GM19468 (cell line): Measurements from ENCODE around the gene HOXA10.

ENCODE experiments used
- ATAC-seq: cut with Tn5 transposase; IDR thresholded peaks from one replicate; pipeline ENCODE4 v1.9.1; 2021; ENCODE audit warnings: mild to moderate bottlenecking, moderate library complexity, moderate number of reproducible peaks; ENCODE audit not compliant: unreplicated experiment; ENCODE audit errors: extremely low read depth

HOXA10 gene

DNA sequence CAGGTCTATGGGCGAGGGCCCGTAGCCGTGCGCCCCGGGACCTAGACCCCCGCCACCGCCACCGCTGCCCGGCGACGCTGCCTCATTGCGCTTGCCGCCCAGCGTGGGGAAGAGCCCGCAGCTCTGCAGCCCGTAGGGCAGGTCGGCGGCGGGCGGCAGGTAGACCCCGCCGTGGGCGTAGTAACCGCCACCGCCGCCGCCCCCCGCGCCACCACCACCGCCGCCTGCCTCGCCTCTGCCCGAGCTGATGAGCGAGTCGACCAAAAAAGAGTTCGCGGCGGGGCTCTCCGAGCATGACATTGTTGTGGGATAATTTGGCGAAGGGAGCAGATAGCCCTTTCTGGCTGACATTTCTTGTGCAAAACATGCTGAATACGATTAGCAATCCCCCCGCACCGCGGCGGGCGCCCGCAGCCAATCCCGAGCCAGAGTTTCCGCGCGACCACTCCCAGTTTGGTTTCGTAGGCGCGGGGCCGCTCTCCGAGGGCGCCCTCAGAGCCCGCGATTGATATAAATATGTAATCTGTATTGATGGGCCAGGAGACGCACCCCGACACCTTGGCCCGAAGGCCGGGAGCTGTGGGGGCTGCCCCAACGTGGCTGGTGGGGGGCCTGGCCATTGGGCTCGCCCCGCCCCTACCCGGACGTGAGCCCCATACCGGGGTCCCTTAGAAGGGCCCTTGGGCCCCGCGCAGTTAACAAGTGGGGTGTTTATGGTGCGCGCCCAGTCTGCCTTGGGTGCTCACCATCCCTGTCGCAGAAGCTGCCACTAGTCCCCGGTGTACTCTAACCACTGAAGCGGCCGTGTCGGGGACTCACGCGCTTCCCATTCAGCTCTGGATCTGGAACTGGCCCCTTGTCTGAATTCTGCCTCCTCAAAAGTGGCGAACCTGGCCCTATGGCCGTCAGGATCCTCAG is at the start of gene HOXA10:
TSS of gene HOXA10 (minus strand) at position 365 of the 918 bp plus-strand sequence. CDS start at position 351, 14 bp downstream.
- no peak for ATAC-seq

DNA sequence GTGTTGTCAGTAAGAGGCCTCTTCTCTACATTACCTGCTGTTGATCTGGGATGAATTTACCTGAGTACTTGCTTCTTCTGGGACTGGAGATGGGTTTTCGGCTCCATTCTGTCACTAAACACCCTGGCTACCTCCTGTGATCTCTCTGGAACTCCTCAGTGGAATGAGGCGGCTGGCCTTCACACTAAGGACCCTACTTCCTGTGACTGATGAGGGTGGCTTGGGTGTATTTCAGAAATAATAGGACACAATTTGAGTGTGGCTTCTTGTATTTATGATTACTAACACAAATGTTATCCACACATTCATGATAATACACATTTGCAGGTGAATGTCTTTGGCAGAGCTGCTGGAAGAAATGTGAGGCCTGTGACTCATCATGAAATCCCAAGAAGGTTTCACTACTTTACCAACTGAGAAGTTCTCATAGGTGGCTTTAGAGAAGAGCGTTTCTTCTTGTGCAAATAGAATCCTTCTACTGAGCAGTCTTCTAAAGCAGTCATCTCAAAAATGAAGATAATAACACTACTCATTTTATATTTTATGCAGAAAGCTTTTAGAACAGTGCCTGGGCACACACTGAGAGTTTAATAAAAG is 47.2 kb upstream of the HOXA10 start:
- no peak for ATAC-seq

DNA sequence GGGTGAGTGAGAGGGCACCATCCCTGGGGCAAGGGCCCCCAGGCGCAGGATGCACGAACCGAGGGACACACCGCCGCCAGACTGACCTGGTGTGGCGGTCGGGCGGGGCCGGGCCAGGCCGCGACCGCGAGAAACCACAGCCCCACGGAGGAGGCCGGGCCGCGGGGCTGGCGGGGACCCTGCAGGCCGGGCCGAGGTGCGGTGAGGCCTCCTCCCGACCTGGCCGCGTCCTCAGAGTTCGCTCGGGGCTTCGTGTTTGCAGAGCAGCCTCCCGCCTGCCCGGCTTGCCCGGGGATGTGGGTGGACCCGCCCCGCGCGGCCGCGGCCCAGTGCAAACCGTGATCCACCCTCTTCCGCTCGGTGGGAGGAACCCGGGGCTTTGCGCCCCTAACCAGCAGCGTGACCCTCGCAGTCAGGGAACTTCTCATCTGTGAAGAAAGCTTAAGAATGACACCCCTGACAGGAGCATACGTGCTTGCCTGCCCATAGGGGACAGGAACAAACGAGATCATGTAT is 46.4 kb upstream of the HOXA10 start:
- no peak for ATAC-seq

DNA sequence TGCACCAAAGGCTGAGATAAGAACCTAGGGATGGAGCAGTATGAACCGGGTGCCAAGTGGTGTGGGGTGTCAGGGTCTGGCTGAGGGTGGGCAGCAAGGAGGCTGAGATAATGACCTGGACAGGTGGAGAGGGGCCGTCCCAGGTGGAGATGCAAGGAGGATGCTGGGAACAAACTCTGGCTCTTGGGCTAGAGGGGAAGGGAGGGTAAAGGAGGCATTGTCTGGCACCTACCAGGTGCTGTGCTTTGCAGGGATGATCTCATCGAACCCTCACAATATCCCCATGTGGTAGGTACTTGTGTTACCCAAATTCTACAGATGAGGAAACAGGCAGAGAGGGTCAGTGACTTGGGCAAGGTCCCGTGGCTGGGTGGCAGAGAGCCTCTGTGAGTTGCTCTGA is 45.7 kb upstream of the HOXA10 start:
- ATAC-seq: no peak

DNA sequence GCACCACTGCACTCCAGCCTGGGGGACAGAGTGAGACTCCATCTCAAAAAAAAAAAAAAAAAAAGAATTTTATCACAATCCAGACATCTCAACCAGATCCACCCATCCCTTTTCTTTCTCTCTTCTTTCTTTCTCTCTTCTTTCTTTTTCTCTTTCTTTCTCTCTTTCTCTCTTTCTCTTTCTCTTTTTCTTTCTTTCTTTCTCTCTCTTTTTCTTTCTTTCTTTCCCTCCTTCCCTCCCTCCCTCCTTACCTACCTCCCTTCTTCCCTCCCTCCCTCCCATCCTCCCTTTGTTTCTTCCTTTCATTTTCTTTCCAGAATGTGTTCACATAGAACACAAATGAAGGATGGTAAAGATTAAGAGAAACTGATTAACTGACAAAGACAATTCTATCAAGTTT is 43.8 kb upstream of the HOXA10 start:
- no peak for ATAC-seq

DNA sequence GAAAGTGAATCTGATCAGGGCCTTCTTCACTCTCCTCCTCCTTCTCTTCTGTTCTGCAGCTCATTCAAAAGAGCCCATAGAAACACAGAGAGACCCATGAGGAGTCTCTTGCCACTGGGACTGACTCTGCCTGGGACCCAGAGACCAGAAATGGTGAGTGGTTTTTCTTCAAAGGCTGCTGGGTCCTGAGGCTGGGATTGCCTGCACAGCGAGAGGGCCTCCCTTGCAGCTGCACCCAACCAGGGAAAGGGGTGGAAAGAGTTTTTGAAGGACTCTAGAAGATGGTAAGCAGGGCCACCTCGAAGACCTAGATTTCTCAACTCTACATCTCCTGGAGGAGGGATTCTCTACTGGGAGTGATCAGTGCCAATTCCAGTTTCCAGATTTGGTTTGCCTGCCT is 41.2 kb upstream of the HOXA10 start:
- no peak for ATAC-seq

DNA sequence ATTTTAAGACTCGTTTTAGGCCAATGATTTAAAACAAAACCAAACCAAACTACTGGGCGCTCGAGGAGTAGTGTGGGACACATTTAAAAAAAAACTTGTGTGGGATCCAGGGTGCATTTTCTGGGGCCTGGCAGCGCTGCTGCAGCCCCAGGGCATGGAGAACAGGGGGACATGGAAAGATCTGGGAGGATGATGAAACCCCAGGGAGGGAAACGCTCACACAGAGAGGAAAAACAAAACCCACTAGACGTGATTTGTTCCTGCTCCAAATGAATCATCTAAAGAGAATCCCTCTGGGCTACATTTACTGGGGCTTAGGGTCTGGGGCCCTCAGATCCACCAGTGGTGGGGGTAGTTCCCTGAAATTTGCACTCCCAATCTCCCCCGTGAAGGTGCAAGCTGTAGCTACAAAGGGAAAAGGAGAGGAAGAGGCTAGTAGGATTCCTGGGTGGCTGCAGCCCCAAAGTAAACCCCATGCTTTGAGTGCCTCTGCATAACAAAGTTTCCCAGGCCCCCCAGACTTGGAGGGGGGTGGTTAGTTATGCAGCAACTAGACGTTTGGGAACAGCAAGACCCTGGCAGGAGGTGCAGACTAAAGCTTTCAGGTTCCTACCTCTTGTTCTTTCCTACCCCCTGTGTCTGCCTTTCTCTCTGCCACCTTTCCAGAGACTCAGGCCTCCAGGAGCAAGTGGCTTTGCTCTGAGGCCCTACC is 40.3 kb upstream of the HOXA10 start:
- no peak for ATAC-seq

DNA sequence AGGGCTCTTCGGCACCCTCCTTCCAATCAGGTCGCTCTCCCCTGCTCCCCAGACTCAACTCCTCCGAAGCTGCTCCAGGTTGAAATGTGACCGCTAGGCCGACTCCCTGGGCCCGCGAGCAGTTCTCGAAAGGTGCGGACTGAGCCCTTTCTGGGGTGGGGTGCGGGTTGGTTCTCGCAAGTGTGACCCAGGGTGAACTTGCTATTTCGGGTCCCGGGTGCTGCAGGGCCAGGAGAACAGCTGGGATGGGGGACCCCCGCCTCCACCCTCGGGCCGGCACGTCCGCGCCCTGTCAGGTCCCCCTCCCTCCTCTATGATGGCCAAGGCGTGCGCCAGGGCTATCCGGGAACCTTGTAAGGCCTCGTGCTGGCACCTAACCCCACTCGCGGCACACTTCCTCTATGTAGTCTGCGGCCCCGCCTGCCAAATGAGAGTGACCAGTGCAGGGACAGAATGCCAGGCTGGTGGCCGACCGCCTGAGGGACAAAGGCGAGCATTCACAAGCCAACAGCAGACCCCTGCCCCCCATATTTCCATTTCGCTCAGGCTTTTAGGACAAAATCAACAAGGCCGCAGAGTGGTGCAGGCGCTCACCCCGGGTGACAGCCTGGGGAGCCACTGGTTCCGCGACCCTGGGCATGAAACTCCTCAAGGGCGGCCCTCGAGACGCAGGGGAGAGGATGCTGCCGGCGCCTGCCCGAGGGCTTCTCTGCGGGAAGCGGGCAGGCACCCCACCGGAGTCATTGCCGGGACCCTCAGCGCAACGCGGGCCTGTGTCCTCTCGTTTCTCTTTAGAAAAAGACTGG is 39.5 kb upstream of the HOXA10 start:
- ATAC-seq: no peak

DNA sequence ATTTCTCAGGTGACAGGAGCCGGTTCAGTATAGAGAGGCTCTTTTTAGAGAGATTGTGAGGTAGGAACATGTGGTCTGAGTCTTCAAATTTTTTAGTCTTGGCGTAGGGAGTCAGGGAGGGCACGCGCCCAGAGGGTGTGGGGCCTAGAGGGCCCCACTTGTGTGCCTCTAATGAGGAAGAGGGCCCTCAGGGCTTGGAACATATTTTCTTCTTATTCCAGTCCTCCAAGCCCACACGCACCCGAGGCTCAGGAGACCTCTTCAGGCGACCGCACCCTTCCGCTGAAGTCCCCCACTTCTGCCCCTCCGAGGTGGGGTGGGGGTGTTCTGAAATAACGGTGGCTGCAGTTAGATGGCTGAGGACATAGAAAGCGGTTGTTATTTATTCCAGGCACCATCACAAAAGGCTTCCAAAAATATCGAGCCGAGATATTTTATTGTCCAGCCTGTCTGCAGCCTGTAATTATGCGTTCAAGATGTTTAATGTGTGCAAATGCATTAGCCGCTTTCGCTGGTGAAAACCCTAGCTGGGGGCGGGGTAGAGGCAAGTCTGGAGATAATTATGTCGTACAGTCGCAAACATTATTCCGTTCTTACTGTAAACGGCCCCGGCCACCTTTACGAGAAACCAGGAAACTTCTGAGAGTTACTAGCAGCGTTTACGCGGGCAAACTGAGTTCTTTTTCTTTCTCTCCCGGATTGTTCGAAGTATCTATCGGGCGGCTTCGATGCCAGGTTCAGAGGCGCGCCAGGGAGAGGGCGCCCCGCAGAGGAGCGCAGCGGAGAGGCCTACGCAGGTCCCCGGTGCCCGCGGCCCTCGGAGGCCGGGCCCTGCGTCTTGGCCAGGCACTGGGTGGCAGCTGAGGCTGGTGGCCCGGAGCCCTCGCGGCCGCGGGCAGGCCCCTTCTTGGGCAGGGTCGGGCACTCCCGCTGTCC is 38.6 kb upstream of the HOXA10 start:
- ATAC-seq: no peak

DNA sequence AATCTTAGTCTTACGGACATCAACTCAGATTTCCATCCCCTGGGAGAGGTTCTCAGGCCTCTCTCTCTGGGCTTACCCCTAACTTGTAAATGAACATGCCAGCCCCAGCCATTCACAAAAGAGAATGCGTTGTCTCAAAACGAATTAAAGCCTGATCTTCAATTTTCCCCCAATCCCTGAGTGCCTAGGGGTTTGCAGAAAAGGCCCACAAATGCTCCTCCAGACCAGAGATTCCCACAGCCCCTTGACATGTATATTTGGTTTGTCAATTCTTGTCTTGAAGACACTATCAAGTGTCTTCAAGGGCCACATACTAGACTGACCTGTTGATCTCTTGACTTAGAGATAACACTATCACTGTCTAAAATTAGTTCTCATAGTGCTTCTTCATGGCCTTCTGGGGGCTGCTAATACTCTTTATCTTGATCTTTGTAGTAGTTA is 37.7 kb upstream of the HOXA10 start:
- ATAC-seq: no peak

DNA sequence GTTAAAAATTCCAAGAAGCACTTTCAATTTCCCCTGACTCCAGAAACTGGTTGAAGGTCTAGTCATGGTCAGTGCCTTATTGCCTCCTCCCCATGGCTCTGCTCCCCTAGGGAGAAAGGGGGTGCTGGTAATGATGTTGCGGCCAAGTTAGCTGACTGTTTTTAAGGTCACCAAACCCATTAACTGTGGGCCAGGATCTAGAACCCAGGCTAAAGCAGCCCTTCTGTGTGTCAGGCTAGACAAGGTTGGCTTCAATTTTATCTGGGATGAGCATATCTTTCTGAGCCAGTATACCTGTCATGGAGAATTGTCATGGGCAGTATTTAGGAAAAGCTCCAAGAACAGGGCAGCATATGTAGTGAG is 36.9 kb upstream of the HOXA10 start:
- no peak for ATAC-seq

DNA sequence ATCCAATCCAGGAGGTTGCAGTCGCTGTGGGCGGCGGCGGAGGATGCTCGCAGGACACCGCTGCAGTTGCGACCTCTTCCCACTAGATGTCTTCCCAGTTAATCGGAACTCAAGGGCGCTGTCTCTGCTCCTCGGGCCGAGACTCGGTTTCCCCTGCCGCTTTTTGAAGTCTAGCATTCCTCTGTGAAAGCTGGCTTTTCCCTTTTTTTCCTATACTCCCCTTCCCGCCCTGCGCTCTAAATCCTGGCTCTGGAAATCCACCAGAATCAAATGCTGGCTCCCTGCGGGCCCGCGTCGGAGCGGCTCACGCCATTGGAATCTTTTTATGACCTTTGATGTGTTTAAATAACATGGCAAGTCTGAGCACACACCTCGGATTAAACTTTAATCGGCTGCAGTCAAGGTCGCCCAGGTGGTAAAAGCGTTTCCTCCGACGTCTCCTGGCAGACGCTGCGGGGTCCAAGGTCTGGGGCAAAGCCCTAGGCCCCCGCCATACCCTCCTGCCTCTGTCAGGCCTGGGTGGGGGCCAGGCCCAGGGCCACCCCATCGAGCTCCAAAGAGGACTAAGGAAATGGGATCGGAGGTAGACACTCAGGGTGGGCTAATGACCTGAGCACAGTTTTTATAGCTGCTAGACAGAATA is 36.4 kb upstream of the HOXA10 start:
- no peak for ATAC-seq

DNA sequence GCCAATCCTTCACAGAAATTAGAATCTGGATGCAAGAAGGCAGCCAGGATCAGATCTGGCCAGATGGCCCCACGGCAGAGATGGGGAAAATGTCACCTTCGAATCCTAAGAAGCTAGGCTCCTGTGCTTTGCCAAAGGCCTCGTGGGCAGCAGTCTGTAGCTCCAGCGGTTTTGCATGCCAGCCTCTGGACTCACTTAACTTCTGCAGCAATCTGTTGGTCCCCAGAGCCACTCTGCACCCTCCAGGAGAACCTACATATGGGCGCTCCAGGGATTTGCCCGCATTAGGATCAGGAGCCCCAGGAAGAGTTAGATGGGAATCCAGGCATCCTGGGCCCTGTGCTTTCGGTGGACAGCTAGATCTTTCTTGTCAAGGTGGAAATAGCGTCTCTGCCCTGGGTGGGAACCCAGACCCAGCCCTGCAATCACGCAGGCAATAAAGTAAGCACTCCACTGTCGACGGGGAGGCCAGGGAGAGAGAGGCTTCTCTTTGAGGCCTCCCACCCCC is 35.9 kb upstream of the HOXA10 start:
- ATAC-seq: no peak

DNA sequence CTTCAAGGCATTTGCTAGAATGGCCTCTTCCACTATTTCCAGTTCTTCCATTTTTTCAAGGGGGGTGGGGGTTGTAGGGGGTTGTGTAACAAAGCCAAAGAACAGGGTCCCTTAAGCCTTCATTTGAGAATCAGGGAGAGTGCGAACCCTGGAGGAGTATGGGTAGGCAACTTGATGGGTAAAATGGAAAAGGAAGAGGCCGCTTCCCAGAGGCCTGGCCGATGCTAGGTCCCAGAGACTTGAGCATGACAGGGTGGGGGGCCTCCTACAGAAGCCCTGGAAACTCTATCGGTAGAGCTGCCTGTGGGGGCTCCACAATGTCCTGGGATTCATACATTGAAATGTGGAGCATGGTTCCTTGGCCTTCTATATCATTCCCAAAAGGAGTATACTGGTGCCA is 34.9 kb upstream of the HOXA10 start:
- no peak for ATAC-seq

DNA sequence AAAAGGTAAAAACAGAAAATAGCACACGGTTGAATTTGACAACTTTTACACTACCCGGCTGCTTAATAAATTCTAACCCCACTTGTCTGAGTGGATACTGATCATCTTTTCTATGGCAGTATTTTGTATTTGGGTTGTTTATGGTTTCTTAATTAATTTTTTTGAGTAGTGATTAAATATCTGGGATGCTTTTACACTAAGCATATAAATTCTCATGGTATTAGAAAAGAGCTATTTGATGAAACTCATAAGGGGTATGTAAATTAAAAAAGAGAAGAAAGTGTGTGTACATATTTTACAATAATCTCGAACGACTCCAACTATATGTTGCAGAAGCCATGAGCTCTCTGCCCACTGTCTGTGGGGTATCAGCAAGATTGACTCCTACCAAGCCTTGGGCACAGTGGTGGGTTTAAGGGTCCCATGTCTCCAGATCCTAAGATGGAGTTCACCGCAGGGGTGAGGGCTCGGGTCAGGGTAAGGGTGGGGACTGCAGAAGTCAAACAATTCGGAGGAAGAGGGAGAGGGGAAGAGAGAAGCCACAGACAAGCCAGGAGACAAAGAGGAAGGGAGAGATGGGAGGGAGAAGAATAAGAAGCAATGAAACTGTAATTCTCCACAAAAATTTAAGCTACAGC is 33.3 kb upstream of the HOXA10 start:
- no peak for ATAC-seq

DNA sequence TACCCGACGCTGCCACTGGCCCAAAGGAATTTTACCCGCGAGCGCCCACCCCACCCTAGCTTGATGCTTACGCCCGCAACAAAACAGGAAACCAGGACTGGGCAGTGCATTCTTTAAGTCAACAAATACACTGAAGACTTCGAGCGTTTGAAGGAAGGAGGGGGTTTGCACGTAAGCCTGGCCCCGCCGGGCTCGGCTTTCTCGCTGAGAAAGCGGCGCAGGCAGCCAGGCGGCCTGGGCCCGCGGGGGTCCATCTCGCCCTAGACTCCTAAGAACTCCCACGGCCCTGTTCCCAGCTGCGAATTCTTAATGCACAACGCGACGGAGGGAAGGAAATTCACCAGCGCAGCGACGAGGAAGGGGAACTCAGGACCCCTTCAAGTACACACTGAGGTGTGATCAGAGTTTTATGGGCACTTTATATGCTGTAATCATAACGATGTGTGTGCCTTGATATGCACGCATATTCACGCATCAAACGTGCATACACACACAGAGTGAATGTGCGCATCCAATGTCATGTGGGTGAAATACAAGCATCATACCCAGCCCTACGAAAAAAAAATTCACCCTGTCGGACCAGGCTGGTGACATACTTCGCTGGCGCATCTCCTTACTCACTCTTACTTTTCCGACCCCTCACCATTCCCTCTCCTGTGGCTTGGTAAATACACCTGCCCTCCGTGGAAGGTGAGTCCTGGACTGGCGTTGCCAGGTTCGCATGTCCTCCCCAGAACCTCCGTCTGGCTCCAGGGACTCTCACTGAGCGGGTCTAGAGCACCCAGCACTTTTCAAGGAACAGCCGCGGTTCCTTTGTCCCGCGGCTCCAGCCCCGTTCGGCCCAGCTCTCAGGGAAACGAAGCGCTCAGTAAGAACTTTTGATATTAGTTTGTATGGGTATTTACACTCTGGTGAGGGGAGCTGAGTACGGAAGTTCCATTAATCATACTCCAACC is 31.5 kb upstream of the HOXA10 start:
- ATAC-seq: no peak

DNA sequence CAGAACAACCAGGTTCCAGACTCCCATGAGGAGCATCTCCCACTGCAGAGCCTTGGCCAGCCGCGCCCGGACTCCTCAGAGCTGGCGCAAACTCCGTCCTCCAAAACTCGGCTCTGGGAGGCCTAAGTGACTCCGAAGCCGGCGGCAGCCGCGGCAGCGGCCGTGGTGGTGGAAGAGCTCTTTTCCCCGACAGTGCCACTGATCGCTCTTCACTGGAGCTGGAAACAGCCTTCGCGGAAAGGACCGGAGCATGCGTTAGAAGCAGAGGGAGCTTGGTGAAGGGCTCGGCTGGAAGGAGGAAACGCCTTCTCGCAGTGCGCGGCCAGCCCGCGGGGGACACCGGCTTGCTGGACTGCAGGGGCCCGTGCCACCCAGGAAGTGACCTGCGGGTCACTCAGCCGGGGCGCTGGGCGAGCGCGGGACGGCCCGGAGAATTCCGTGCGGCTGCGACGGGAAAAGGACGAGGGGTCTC is 30.8 kb upstream of the HOXA10 start:
- no peak for ATAC-seq
